ENCODE results near the gene ZNF611.
"Not testable (repeated sequence)": the region's sequence is repeated elsewhere in the genome, so short reads cannot be mapped to it uniquely, and the experiment has no call there.

The ZNF611 gene

GRCh38 chr19:52734893-52735661, at the start of gene ZNF611:
TSS of gene ZNF611 (minus strand) at chr19:52735044. CDS start at chr19:52715894, 19,150 bp downstream.
- DNase-seq = peak; percentile 94 to 99

- DNase-seq = not testable (repeated sequence)
Observed at GRCh38 chr19:52782864-52783263, 48.0 kb upstream of the ZNF611 start.

- no peak for DNase-seq
Observed at GRCh38 chr19:52778811-52779210, 44.0 kb upstream of the ZNF611 start.

- DNase-seq = not testable (repeated sequence)
Observed at GRCh38 chr19:52756447-52756846, 21.6 kb upstream of the ZNF611 start.

GRCh38 chr19:52749780-52750179, 14.9 kb upstream of the ZNF611 start:
- DNase-seq = no peak

- peak; percentile 19 to 58 for DNase-seq
Observed at GRCh38 chr19:52748336-52748950, 13.6 kb upstream of the ZNF611 start.

- DNase-seq = not testable (repeated sequence)
Observed at GRCh38 chr19:52745919-52746318, 11.1 kb upstream of the ZNF611 start.

- DNase-seq = no peak
Observed at GRCh38 chr19:52743091-52743490, 8.2 kb upstream of the ZNF611 start.

- no peak for DNase-seq
Observed at GRCh38 chr19:52742516-52742915, 7.7 kb upstream of the ZNF611 start.

- DNase-seq = no peak
Observed at GRCh38 chr19:52741951-52742485, 7.2 kb upstream of the ZNF611 start.

- not testable (repeated sequence) for DNase-seq
Observed at GRCh38 chr19:52741371-52741770, 6.5 kb upstream of the ZNF611 start.

GRCh38 chr19:52739576-52739975, 4.7 kb upstream of the ZNF611 start:
- no peak for DNase-seq

GRCh38 chr19:52735734-52736133, 890 bp upstream of the ZNF611 start:
- DNase-seq = peak in 1 of 2 experiments; percentile 21

GRCh38 chr19:52734331-52734892, 432 bp downstream of the ZNF611 start:
- DNase-seq = peak; percentile 16 to 67

- not testable (repeated sequence) for DNase-seq
Observed at GRCh38 chr19:52726051-52726450, 8.8 kb downstream of the ZNF611 start.

- no peak for DNase-seq
Observed at GRCh38 chr19:52725528-52725961, 9.3 kb downstream of the ZNF611 start.

- no peak for DNase-seq
Observed at GRCh38 chr19:52724701-52725514, 9.9 kb downstream of the ZNF611 start.

- DNase-seq = not testable (repeated sequence)
Observed at GRCh38 chr19:52723907-52724598, 10.8 kb downstream of the ZNF611 start.

GRCh38 chr19:52722062-52723003, 12.5 kb downstream of the ZNF611 start:
- no peak for DNase-seq

GRCh38 chr19:52720541-52720940, 14.3 kb downstream of the ZNF611 start:
- DNase-seq = not testable (repeated sequence)

- no peak for DNase-seq
Observed at GRCh38 chr19:52716522-52716921, 18.3 kb downstream of the ZNF611 start.
